Activated T-cell treated with anti-CD3 and anti-CD28 coated beads for 48 hours (primary cell): ENCODE results near the gene SIK3.

Source experiments
- DNase-seq: peaks from one replicate; pipeline ENCODE4 v3.0.0-alpha.2; 2020; ENCODE audit warnings: low read depth

SIK3 gene

GRCh38 chr11:116895048-116895757, 203.0 kb downstream of the SIK3 start:
- DNase-seq, result no peak

GRCh38 chr11:116893906-116894305, 204.3 kb downstream of the SIK3 start:
- no peak for DNase-seq

- no peak for DNase-seq
Measured at GRCh38 chr11:116893437-116893836, 204.8 kb downstream of the SIK3 start.

GRCh38 chr11:116892374-116892773, 205.9 kb downstream of the SIK3 start:
- no peak for DNase-seq

GRCh38 chr11:116891746-116892145, 206.5 kb downstream of the SIK3 start:
- no peak for DNase-seq

- DNase-seq, result no peak
Measured at GRCh38 chr11:116890607-116891006, 207.6 kb downstream of the SIK3 start.

- DNase-seq, result no peak
Measured at GRCh38 chr11:116890193-116890592, 208.0 kb downstream of the SIK3 start.

GRCh38 chr11:116888884-116889549, 209.2 kb downstream of the SIK3 start:
- DNase-seq, result no peak

GRCh38 chr11:116888024-116888423, 210.2 kb downstream of the SIK3 start:
- no peak for DNase-seq

GRCh38 chr11:116885951-116886655, 212.1 kb downstream of the SIK3 start:
- no peak for DNase-seq

GRCh38 chr11:116882386-116882785, 215.8 kb downstream of the SIK3 start:
- no peak for DNase-seq

GRCh38 chr11:116881143-116881542, 217.1 kb downstream of the SIK3 start:
- DNase-seq, result no peak

GRCh38 chr11:116879800-116880625, 218.2 kb downstream of the SIK3 start:
- no peak for DNase-seq

- DNase-seq, result no peak
Measured at GRCh38 chr11:116876656-116877055, 221.6 kb downstream of the SIK3 start.

- no peak for DNase-seq
Measured at GRCh38 chr11:116875194-116875593, 223.0 kb downstream of the SIK3 start.

GRCh38 chr11:116874251-116874650, 224.0 kb downstream of the SIK3 start:
- no peak for DNase-seq

- DNase-seq, result no peak
Measured at GRCh38 chr11:116873381-116873780, 224.8 kb downstream of the SIK3 start.

GRCh38 chr11:116871248-116871647, 227.0 kb downstream of the SIK3 start:
- no peak for DNase-seq

- DNase-seq, result no peak
Measured at GRCh38 chr11:116870054-116870453, 228.2 kb downstream of the SIK3 start.

GRCh38 chr11:116869610-116870009, 228.6 kb downstream of the SIK3 start:
- no peak for DNase-seq

GRCh38 chr11:116868066-116868465, 230.2 kb downstream of the SIK3 start:
- DNase-seq, result no peak

GRCh38 chr11:116867619-116868018, 230.6 kb downstream of the SIK3 start:
- no peak for DNase-seq
